Measurements from ENCODE around the gene GNA12.
A peak's percentile ranks its signal among the peaks of the same experiment; 100 is the strongest.
"Not testable (repeated sequence)": the region's sequence is repeated elsewhere in the genome, so short reads cannot be mapped to it uniquely, and the experiment has no call there.

Gene GNA12

DNA sequence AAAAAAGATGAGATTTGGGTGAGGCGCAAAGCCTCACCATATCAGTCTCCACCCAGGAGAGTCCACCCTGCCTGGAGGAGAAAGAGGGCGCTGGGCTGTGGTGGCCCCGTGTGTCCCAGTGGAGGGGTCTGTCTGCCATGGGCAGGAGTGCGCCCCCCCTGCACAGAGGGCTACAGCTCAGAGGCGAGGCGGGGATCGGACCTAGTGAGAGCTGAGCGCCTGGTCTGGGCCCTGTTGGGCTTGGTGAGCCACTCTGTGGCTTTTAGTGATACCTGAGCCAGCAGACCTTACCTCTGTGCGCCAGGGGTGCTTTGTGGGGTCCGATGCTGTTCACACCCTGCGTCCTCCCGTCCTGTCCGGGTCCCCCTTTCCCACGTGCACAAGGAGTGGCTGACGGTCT is 25.9 kb upstream of the GNA12 start:
- no peak for DNase-seq
- in situ Hi-C loops (cut with HindIII; ENCODE audit: low pct_ligation_motif_present, low pct_unique_long_range_greater_than_20kb, low sequenced_read_pairs): no loop called here

DNA sequence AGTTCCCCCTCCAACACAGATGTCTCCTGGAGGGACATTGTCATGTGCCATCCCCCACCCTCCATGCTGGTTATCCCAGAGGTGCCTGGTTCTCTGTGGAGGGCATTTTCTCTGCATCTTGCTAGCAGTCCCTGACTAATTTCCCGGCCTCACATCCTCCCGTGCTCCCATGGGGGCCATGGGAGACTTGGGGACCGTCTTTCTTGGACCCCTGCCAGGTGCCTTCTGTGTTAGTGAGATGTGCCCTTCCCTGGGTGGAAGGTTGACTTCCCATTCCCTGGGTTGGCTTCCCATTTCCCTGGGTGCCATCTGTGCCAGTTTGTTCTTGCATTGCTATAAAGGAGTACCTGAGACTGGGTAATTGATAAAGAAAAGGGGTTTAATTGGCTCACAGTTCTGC is 22.5 kb upstream of the GNA12 start:
- in situ Hi-C loops (cut with HindIII; ENCODE audit: low pct_ligation_motif_present, low pct_unique_long_range_greater_than_20kb, low sequenced_read_pairs): no loop called here
- DNase-seq: no peak

DNA sequence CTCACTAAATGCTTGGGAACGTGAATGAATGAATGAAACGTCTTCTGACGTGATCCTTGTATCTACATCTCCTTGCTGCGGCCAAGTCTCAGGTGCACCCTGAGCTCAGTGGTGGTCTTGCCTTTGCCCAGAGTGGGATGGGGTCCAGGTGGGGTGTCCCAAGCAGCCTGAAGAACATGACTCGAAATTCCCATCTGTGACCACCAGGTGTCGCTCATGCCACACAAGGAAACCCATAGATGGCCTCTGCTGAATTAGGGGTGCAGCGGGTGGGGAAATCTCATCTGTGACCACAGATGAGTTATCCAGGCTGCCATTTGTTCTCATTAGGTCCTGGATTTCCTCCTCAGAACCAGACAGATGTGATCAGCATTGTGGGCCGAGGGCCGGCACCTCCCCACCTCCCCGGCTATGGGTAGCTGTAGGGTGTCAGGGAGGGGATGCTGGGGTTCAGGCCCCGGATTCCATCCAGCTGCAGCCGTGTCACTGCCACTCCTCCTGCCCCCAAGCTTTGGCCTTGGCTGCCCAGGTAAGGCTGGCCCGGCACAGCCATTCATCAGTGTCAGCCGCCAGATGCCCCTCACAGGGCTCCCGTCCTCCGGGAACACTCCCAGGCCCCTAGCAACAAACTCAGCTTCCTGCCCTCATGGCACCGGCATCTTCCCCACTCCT is 21.0 kb upstream of the GNA12 start:
- DNase-seq: peak; percentile 82
- in situ Hi-C loops (cut with HindIII; ENCODE audit: low pct_ligation_motif_present, low pct_unique_long_range_greater_than_20kb, low sequenced_read_pairs): no loop called here

DNA sequence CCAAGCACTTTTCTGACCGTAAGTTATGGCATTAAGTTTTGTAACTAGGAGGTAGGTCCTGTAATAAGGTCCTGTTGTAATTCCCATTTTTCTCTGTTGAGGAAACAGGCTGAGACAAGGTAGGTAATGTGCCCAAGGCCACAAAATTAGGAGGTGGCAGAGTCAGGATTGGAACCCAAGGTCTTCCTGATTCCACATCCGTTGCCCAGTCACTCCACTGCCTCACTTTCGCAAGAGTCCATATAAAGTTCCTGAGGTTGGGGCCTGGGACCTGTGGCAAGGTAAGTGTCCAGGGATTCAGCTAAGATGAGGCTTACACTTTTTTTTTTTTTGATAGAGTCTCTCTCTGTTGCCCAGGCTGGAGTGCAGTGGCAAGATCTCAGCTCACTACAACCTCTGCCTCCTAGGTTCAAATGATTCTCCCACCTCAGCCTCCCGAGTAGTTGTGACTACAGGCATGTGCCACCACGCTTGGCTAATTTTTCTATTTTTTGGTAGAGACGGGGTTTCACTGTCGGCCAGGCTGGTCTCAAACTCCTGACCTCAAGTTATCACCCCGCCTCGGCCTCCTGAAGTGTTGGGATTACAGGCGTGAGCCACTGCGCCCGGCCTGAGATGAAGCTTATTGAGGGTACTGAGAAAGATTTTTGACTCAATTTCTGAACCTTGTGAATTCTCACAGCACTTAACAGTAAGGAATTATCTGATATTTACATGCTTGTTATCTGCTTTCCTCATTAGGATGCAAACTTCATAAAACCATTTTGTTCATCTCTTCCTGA is 20.3 kb upstream of the GNA12 start:
- peak; percentile 25 for DNase-seq
- in situ Hi-C loops (cut with HindIII; ENCODE audit: low pct_ligation_motif_present, low pct_unique_long_range_greater_than_20kb, low sequenced_read_pairs): no loop called here

DNA sequence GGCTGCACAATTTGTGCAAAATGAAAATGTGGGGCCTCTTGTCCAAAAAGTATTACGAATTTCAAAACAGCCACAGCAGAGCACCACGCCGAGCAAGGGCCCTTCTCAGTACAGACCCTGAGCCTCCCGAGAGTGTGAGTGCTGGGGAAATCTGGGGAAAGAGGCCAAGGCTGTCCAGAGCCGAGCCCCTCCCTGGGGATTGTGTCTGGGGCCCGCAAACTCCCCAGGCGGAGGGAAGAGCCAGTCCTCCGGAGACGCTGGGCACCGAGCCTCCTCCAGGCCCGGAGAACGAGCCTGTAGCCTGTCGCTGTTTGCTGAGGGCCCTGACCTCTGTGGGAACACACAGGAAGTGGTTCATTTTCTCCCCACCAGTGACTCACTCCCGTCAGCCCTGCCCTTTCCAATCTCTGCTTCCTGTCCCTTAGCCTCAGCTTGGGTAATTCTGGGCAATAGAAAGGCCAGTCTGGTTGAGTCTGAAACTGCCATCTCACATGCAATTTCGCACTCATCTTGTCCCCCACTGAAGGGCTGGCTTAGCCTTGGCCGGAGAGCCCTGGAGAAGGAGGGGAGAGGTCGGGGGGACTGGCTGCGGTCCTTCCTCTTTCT is 19.5 kb upstream of the GNA12 start:
- DNase-seq: peak; percentile 97
- in situ Hi-C loops (cut with HindIII; ENCODE audit: low pct_ligation_motif_present, low pct_unique_long_range_greater_than_20kb, low sequenced_read_pairs): no loop called here

DNA sequence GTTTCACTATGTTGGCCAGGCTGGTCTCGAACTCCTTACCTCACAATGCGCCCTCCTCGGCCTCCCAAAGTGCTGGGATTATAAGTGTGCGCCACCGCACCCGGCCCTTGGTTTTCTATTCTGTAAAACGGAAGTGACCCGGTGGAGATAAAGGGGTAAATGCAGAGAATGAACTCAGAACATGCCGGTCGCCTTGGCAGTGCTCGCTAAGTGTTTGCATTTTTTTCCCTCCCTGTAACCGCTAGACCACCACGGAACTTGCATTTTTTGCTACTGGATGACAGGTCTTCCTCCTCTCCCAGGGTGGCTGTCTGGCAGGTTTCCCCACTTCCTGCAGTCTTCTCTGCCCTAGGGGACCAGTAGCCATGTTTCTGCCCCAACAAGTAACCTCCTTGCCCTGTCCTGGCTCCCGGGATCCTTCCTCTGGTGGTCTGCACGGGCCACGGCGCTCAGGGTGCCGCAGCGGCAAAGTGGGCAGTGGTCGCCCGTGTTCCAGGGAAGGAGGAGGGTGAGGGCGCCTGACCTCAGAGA is 18.8 kb upstream of the GNA12 start:
- peak; percentile 37 for DNase-seq
- in situ Hi-C loops (cut with HindIII; ENCODE audit: low pct_ligation_motif_present, low pct_unique_long_range_greater_than_20kb, low sequenced_read_pairs): no loop called here

DNA sequence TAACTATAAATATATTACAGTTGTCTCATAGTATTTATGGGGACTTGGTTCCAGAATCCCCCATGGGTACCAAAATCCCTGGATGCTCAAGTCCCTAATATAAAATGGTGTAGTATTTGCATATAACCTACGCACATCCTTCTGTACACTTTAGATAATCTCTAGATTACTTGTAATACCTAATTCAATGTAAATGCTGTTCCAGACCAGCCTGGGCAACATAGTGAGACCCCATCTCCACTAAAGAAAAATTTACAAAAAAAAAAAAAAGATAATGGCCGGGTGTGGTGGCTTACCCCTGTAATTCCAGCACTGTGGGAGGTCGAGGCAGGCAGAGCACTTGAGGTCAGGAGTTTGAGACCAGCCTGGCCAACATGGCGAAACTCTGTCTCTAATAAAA is 17.4 kb upstream of the GNA12 start:
- in situ Hi-C loops (cut with HindIII; ENCODE audit: low pct_ligation_motif_present, low pct_unique_long_range_greater_than_20kb, low sequenced_read_pairs): no loop called here
- DNase-seq: no peak

DNA sequence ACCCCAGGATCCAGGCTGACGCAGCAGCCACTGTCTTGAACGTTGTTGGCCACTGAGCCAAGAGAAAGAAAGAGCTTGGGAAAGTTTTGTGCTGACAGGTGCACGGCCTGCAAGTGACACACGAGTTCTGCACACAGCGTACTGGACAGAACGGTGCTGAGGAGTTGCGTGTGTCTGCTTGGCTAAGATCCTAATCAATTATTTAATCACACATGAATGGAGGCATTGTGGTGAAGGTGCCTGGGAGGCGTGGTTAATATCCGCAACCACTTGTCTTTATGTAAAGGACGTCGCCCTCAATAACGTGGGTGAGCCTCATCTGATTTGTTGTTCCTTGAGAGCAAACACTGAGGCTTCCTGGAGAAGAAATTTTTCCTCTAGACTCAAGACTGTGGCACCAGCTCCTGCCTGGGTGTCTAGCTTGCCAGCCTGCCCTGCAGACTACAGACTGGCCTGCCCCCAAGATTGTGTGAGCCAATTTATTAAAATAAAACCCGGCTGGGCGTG is 16.6 kb upstream of the GNA12 start:
- in situ Hi-C loops (cut with HindIII; ENCODE audit: low pct_ligation_motif_present, low pct_unique_long_range_greater_than_20kb, low sequenced_read_pairs): no loop called here
- DNase-seq: no peak

DNA sequence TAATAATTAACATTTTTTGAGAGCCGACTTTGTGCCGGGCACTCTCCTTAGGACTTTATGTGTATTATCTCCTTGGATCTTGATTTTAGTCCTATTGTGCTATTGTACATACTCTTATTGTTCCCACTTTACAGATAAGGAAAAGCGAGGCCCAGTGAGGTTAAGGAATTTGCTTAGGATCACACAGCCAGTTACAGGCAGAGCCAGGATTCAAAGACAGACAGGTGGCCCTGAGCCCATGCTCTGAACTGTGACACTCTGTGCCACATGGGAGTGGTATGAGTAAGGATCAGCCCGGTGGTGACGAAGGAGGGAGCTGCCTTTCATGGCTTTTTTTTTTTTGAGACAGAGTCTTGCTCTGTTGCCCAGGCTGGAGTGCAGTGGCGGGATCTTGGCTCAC is 15.8 kb upstream of the GNA12 start:
- DNase-seq: no peak
- in situ Hi-C loops (cut with HindIII; ENCODE audit: low pct_ligation_motif_present, low pct_unique_long_range_greater_than_20kb, low sequenced_read_pairs): no loop called here

DNA sequence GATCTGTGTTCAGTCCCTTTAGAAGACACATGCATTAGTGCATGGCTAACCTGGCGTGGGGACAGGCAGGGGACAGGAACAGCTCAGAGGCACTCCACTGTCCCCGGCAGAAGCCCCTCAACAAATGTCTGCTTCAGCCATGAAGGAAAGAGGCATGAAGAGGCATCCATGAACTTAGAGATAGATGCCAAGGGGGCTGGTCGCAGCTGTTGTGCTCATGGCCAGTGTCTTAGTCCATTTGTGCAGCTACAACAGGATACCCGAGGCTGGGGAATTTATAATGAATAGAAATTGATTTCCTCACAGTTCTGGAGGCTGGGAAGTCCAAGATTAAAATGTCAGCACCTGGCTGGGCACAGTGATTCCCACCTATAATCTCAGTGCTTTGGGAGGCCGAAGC is 14.5 kb upstream of the GNA12 start:
- in situ Hi-C loops (cut with HindIII; ENCODE audit: low pct_ligation_motif_present, low pct_unique_long_range_greater_than_20kb, low sequenced_read_pairs): no loop called here
- no peak for DNase-seq

DNA sequence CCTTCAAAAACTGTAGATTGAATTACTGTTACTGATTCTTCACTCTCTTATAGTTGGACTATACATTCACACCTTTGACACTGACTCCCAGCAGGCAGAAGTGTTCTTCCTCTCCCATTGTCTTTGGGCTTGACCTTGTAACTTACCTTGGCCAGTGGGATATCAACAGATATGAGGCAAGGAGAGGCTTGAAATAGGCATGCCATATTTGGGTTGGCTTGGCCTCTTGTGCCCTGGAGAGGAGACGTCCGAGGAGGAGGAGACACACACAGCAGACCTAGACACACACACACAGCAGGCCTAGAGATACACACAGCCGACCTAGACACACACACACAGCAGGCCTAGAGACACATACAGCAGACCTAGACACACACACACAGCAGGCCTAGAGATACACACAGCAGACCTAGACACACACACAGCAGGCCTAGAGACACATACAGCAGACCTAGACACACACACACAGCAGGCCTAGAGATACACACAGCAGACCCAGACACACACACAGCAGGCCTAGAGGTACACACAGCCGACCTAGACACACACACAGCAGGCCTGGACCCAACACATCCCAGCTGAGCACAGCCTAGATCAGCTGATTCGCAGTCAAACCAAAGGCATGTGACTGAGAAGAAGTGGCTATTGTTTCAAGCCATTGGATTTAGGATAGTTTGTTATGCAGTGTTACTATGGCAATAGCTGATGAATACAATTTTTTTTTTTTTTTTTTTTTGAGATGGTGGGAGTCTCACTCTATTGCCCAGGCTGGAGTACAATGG is 12.5 kb upstream of the GNA12 start:
- in situ Hi-C loops (cut with HindIII; ENCODE audit: low pct_ligation_motif_present, low pct_unique_long_range_greater_than_20kb, low sequenced_read_pairs): no loop called here
- DNase-seq: no peak

DNA sequence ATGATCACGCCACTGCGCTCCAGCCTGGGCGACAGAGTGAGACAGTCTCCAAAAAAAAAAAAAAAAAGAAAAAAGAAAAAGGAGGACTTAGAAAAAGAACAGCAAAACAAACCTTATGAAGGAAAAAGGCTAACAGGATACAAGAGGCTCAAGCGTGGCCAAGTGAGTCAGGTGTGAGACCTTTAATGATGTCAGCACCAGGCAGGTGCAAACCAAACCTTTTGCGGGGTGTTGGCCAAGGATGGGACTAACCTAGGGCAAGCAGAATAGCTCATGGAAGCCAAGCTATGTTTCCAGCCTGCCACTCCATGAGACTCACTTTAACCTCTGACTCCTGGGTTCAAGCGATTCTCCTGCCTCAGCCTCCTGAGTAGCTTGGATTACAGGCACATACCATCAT is 11.3 kb upstream of the GNA12 start:
- no peak for DNase-seq
- in situ Hi-C loops (cut with HindIII; ENCODE audit: low pct_ligation_motif_present, low pct_unique_long_range_greater_than_20kb, low sequenced_read_pairs): no loop called here

DNA sequence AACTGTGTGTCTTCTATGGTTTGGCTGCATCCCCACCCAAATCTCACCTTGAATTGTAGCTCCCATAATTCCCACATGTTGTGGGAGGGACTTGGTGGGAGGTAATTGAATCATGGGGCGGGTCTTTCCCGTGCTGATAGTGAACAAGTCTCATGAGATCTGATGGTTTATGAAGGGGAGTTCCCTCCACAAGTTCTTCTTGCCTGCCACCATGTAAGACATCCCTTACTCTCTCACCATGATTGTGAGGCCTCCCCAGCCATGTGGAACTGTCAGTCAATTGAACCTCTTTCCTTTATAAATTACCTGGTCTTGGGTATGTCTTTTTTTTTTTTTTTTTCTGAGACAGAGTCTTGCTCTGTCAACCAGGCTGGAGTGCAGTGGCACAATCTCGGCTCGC is 9.4 kb upstream of the GNA12 start:
- DNase-seq; in situ Hi-C loops (cut with HindIII; ENCODE audit: low pct_ligation_motif_present, low pct_unique_long_range_greater_than_20kb, low sequenced_read_pairs): not testable (repeated sequence)

DNA sequence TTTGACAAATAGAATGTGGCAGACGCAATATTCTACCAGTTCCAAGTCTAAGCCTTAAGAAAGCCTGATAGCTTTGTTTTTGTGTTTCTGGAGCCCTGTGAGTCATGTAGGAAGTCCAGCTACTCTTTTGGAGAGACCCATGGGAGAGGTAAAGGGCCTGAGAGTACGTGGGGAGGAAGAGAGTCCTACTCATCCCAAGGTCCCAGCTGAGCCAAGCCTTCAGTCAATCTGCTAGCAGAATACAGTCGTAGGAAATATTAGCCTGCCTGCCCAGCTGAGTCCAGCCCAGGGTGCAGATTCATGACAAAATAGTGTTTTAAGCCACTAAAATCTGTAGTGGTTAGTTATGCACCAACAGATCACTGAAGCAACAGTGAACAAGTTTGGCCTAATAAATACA is 9.0 kb upstream of the GNA12 start:
- no peak for DNase-seq
- in situ Hi-C loops (cut with HindIII; ENCODE audit: low pct_ligation_motif_present, low pct_unique_long_range_greater_than_20kb, low sequenced_read_pairs): no loop called here

DNA sequence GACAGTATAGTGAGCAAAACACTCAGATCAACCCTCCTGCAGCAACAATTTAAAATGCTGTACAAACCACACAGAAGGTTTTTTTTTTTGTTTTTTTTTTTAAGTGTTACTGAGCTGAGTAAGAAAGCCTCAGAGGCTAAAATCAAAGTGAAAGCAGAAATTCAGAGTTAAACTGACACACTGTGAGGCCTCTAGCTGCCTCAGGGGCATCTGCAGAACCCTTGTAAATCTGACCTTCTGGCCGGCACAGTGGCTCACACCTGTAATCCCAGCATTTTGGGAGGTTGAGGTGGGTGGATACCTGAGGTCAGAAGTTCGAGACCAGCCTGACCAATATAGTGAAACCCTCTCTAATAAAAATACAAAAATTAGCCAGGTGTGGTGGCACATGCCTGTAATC is 7.4 kb upstream of the GNA12 start:
- in situ Hi-C loops (cut with HindIII; ENCODE audit: low pct_ligation_motif_present, low pct_unique_long_range_greater_than_20kb, low sequenced_read_pairs): no loop called here
- DNase-seq: no peak

DNA sequence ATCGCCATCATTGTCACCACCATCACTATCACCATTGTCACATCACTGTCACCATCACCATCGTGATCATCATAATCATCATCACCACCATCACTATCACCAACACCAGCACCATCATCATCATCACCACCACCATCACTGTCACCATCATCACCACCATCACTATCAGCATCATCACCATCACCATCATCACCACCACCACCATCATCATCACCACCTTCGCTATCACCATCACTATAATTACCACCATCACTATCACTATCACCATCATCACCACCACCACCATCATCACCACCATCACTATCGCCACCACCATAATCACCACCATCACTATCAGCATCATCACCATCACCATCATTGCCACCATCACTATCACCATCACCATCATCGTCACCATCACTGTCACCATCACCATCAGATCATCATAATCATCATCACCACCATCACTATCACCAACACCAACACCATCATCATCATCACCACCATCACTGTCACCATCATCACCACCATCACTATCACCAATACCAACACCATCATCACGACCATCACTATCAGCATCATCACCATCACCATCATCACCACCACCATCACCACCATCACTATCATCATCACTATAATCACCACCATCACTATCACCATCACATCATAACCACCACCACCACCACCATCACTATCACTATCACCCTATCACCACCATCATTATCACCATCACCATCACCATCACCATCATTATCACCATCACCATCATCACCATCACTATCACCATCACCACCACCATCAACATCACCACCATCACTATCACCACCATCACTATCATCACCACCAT is 6.0 kb upstream of the GNA12 start:
- in situ Hi-C loops (cut with HindIII; ENCODE audit: low pct_ligation_motif_present, low pct_unique_long_range_greater_than_20kb, low sequenced_read_pairs): no loop called here
- DNase-seq: no peak

DNA sequence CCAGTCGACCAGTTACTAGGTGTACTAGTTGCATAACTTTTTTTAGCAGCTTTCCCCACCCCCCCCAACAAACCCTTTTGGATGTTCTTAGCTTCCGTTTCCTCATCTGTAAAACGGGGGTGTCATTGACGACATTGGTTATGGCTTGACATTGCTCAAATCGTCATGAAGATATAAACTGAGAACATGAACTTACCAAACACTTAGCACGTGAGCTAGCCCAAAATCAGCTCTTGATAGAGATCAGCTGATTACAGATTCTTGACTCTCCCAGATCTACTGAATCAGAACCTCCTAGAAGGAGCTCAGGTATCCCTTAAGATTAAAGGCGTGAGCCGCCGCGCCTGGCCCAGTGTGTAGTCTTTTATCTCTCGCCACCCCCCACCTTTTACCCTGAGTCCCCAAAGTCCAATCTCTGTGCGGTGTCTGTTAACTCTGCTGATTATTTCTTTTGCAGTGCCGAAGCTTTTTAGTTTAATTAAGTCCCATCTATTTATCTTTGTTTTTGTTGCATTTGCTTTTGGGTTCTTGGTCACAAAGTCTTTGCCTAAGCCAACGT is 1.0 kb upstream of the GNA12 start:
- in situ Hi-C loops (cut with HindIII; ENCODE audit: low pct_ligation_motif_present, low pct_unique_long_range_greater_than_20kb, low sequenced_read_pairs): no loop called here
- no peak for DNase-seq

DNA sequence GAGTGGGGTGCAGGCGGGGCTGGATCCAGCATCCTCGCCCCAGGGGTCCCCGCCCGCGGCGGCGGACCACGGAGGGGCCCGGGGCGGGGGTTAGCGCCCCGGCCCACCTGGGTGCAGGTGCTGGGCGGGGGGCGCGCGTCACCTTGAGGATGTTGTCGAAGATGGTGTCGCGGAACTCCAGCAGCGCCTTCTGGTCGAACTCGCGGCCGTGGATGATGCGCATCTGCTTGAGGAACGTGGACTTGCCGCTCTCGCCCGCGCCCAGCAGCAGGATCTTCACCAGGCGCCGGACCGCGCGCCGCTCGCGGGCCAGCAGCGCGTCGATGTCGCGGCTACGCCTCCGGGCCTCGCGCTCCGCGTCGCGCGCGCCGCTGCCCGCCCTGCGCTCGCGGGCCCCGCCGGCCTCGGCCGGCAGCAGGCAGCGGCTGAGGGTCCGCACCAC is 376 bp downstream of the GNA12 start:
- DNase-seq: peak; percentile 46
- in situ Hi-C loops (cut with HindIII; ENCODE audit: low pct_ligation_motif_present, low pct_unique_long_range_greater_than_20kb, low sequenced_read_pairs): no loop called here
